Measurements from ENCODE around the gene RPS14. TPM values are rescaled to one million over a fixed set of nuclear protein-coding genes. Genes with fewer than 3 reads are reported as not detected.

Gene RPS14
- total and polyA plus RNA-seq, 9 of the 15 experiments (the other 6 are each of a cell fraction or from before 2014, with no cell fraction given), result 1,824 to 5,983 (median 3,017) TPM

- ChIA-PET POLR2A (interaction anchor here (0.8 kb wide), 1 partner anchor 27 kb away, joined by 3 read pairs; no protein-coding TSS in a partner anchor), CTCF (ENCODE audit: low intra/inter-chr PET ratio) (no interaction called here)
- Histone ChIP-seq H4K20me1 (replicated peaks; ENCODE audit: control insufficient read depth, insufficient read depth, low read length) (peaks cover 31% of the 10 kb centered on the region), H3K4me1 (replicated peaks in 1 of 2; ENCODE audit: control insufficient read depth in 2 of 2, insufficient read depth in 2 of 2, low read length in 2 of 2) (peaks cover 8 to 11% of the 10 kb centered on the region in 2 experiments; a peak in 4 of 5 replicates), H3K9me1 (ENCODE audit: control insufficient read depth, insufficient read depth, low read length) (no peaks in the 10 kb centered on the region), H3K27ac (ENCODE audit: extremely low read depth, low read depth, low read length) (peak overlapping the region; percentile 100), H2AFZ (ENCODE audit: low read depth, low read length) (no peak overlapping the region), H3K9me3 (replicated peaks; ENCODE audit: control insufficient read depth, insufficient read depth, low read depth, low read length) (no peaks in the 10 kb centered on the region), H3K9ac (ENCODE audit: insufficient read depth in 1 of 2, low read depth in 2 of 2, low read length in 2 of 2) (peak overlapping the region; percentile 97 to 98), H3K36me3 (ENCODE audit: control insufficient read depth, insufficient read depth, low read length) (peaks cover 62% of the 10 kb centered on the region), H3K79me2 (ENCODE audit: control insufficient read depth, insufficient read depth, low read length) (peaks cover 40% of the 10 kb centered on the region), H3K27me3 (ENCODE audit: control insufficient read depth in 2 of 2, insufficient read depth in 2 of 2, low read length in 2 of 2) (no peaks in the 10 kb centered on the region), H3K4me3 (peak overlapping the region; percentile 87), H3K4me2 (ENCODE audit: insufficient read depth, low read length) (peak overlapping the region; percentile 95)
- intact Hi-C loops (cut with micrococcal nuclease) (no loop called here), in situ Hi-C loops (cut with MboI) (no loop called here)
- 1% methylated on average over 4 of the region's 4 CpGs for WGBS (ENCODE audit: insufficient coverage, low coverage, missing lambda C conversion rate)
- peak; percentile 8 for ATAC-seq
- no TSS peak for BruUV-seq (replicated peaks)
- FAIRE-seq, result no peak
- DNase-seq (ENCODE audit: extremely low read depth in 1 of 4, low spot score in 3 of 4), result peak in 1 of 4 experiments; percentile 26
- TF ChIP-seq SREBF2 (CRISPR knock-in tag; IDR thresholded peaks at IDR 0.05) (no peak), DPF2 (IDR thresholded peaks at IDR 0.05) (0 out of 2 replicates have a peak, but pooled peaks have one; percentile 12), MNT (conservative IDR thresholded peaks at IDR 0.05) (0 out of 4 replicates have a peak, but pooled peaks of 1 of the 2 experiments have one; percentile 16), ELF2 (CRISPR knock-in tag; IDR thresholded peaks at IDR 0.05) (0 out of 2 replicates have a peak, but pooled peaks have one; percentile 26), ZNF76 (CRISPR knock-in tag; IDR thresholded peaks at IDR 0.05; ENCODE audit: borderline replicate concordance) (no peak), ARNT (IDR thresholded peaks at IDR 0.05) (no peak), ZNF316 (IDR thresholded peaks at IDR 0.05) (no peak), ZNF143 (CRISPR knock-in tag; IDR thresholded peaks at IDR 0.05) (no peak), PHB (CRISPR knock-in tag; IDR thresholded peaks at IDR 0.05) (no peak), PYGO2 (tag; IDR thresholded peaks at IDR 0.05) (no peak), MEIS2 (IDR thresholded peaks at IDR 0.05; ENCODE audit: partially characterized antibody) (peak; percentile 33), NUFIP1 (IDR thresholded peaks at IDR 0.05; ENCODE audit: partially characterized antibody) (no peak), TCF3 (CRISPR knock-in tag; IDR thresholded peaks at IDR 0.05) (no peak), TFE3 (CRISPR knock-in tag; IDR thresholded peaks at IDR 0.05) (no peak), ZNF232 (CRISPR knock-in tag; IDR thresholded peaks at IDR 0.05) (no peak), ZNF445 (CRISPR knock-in tag; IDR thresholded peaks at IDR 0.05; ENCODE audit: low read depth) (no peak), FOXK2 (conservative IDR thresholded peaks at IDR 0.05 in 1 of 2, IDR thresholded peaks at IDR 0.05 in 1 of 2; ENCODE audit: low read depth in 2 of 2) (no peak), ZFP91 (CRISPR knock-in tag; IDR thresholded peaks at IDR 0.05) (no peak), HDAC1 (IDR thresholded peaks at IDR 0.05) (peak in 1 of 2 experiments; percentile 25; a peak in 1 of 4 replicates), ETV1 (tag; conservative IDR thresholded peaks at IDR 0.05; ENCODE audit: low read depth) (peak; percentile 53; the same call in 1 of the 2 replicates)
Observed at GRCh38 chr5:150448334-150448733, 1.2 kb downstream of the RPS14 start.
